Measurements from ENCODE around the gene ABHD12B.

DNA sequence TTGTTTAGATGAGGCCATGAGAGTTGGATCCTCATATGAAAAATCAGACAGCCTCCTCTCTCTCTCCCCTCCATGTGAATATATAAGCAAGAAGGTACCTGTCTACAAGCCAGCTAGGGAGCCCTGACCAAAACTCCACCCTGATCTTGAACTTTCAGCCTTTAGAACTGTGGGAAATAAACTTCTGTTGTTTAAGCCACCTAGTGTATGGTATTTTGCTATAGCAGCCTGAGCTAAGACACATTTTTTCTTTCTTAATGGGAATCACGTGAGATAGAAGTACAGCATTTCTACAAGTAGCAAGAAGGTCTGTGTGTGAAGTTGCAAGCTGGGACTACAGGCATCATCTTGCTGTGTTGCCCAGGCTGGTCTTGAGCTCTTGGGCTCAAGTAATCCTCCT, 16.3 kb upstream of the ABHD12B start:
- TF ChIP-seq, protein P1, sequence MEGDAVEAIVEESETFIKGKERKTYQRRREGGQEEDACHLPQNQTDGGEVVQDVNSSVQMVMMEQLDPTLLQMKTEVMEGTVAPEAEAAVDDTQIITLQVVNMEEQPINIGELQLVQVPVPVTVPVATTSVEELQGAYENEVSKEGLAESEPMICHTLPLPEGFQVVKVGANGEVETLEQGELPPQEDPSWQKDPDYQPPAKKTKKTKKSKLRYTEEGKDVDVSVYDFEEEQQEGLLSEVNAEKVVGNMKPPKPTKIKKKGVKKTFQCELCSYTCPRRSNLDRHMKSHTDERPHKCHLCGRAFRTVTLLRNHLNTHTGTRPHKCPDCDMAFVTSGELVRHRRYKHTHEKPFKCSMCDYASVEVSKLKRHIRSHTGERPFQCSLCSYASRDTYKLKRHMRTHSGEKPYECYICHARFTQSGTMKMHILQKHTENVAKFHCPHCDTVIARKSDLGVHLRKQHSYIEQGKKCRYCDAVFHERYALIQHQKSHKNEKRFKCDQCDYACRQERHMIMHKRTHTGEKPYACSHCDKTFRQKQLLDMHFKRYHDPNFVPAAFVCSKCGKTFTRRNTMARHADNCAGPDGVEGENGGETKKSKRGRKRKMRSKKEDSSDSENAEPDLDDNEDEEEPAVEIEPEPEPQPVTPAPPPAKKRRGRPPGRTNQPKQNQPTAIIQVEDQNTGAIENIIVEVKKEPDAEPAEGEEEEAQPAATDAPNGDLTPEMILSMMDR (IDR thresholded peaks at IDR 0.05 in 8 of 11, conservative IDR thresholded peaks at IDR 0.05 in 3 of 11), result no peak
- no peak for TF ChIP-seq POLR2AphosphoS5 (IDR thresholded peaks at IDR 0.05)
- no peak for TF ChIP-seq POLR2A (IDR thresholded peaks at IDR 0.05)

All from spleen (tissue), 7 donors.